ENCODE measurements around the gene PCSK6.
A peak's percentile ranks its signal among the peaks of the same experiment; 100 is the strongest.

The PCSK6 gene

DNA sequence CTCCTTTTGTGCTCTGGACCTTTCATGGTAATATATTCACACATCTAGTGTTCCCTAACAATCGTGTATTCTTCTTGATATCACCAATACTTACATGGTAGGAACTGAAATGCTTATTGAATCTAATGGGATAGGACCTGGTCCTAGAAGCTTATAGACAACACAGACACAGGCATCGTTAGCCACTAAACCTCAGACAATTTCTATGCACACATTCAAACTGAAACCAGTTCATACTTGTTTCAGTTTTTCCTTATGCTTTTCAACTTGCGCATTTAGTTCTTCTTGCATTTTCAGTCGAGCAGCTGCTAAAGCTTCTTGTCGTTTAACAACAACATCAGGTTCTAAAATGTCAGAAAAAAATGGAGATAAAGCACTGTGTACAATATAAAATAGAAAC lies 214.5 kb downstream of the PCSK6 start:
- no peak for DNase-seq (ENCODE audit: low spot score)

DNA sequence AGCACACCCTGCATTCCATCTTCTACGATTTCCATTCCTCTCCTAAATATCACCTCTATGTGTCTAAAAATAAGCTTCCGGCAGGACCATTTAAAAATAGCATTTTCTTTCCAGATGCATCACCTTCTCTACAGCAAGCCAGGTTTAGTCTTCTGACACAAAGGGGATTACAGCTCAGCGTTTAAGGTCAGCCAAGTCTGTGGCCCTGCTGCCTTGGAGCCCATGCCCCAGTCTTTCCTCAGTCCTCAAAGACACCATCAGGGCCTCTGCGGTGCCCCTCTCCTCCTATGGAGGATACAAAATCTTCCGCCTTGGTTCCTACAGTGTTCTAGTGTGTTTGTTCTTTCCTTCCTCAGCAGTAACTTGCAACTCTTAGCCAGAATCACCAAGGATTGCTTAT lies 216.0 kb downstream of the PCSK6 start:
- DNase-seq (ENCODE audit: low spot score), result no peak

DNA sequence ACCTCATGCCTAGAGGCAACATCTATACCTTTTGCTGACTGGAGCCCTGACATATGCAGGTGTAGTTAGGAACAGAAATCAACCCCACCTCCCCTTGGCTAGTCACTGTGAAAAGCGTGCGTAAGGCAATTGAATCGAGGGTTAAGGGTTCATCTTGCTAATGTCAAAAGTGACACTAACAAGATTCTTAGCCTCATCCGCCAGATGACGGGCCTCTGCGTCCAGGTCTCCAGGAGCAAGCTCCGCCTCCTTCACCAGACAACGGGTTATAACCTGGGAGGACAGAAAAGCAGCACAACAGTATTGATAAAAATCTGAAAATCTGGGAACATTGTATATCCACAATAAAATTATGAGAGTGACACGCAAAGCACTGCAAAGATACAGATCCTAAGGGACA lies 216.9 kb downstream of the PCSK6 start:
- DNase-seq (ENCODE audit: low spot score), result no peak

- DNase-seq (ENCODE audit: low spot score), result no peak
Observed at GRCh38 chr15:101269479-101270223, 219.9 kb downstream of the PCSK6 start.

DNA sequence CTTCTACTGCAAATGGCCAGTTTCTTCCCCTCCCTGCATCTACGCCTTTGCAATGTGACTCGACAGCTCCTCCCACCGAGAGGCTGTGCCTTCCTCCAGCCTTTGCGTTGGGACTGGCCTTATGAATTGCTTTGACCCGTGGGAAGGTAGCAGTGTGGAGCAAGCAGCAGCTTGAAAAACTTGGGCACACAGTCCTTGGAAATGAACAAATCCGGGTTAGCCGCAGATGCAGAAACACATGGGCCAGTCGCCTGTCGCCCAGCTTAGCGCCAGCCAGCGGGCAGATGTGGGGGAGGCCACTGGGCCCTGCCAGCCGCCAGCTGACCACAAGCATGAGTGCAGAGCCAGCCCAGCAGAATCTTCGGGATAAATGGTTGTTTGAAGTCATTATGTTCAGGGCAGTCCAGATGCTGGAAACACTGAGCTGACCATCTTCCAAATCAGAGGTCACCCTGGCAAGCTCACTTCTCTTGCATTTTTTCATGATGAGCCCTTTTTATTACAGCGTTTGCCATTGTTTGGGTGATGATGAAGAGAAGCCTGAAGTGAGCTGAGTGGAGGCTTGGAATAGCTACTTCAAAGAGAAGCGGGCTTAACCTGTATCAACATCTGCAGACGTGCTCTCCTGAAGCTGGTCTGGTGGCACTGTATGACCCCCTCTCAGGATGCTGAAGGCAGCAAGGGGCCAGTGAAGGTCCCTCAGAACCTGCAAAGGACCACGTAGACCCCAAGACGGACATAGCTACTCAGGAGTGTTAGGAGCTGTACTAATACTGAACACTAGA lies 222.0 kb downstream of the PCSK6 start:
- peak; percentile 86 for DNase-seq (ENCODE audit: low spot score)

- no peak for DNase-seq (ENCODE audit: low spot score)
Observed at GRCh38 chr15:101266787-101267186, 222.7 kb downstream of the PCSK6 start.

- peak; percentile 35 for DNase-seq (ENCODE audit: low spot score)
Observed at GRCh38 chr15:101266034-101266433, 223.5 kb downstream of the PCSK6 start.

DNA sequence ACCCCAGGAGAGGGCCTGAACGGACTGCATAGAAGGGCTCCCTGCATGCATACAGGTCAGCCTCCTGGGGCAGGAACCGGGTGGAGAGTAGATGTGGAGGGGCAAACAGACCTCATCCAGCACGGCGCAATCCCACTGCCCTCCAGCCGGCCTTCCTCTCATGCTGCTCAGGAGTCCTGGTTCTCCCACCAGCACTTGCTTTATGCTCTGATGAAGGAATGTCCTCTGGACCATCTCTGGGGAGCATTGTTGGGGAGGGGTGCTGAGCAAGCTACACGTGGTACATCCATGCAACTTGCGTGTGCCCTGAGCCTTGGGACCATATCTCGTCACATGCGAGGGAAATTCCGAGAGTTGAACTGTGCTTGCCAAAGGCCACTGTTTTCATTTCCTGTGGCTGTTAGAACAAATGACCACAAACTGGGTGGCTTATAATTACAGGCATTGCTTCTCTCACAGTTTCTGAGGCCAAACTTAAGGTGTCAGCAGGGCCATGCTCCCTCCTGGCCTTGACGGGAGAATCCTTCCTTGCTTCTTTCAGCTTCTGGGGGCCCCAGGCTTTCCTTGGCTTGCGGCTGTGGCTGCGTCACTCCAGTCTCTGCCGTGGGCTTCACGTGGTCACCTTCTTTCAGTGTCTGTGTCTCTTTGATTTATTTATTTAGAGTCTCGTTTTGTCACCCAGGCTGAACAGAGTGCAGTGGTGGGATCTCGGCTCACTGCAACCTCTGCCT lies 224.4 kb downstream of the PCSK6 start:
- DNase-seq (ENCODE audit: low spot score), result no peak

- DNase-seq (ENCODE audit: low spot score), result no peak
Observed at GRCh38 chr15:101264011-101264410, 225.5 kb downstream of the PCSK6 start.

DNA sequence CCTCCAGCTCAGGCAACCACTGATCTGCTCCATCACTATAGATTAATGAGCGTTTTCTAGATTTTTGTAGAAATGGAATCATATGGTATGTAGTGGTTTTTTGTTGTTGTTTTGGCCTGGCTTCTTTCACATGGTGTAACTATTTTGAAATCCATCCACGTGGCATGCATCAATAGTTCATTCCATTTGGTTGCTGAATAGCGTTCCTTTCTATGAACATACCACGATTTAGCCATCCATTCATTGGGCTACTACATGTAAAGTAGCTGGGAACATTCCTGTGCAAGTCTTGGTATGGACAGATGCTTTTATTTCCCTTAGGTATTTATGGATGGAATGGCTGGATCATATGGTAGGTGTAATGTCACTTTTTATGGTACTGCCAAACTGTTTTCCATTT lies 227.0 kb downstream of the PCSK6 start:
- no peak for DNase-seq (ENCODE audit: low spot score)

DNA sequence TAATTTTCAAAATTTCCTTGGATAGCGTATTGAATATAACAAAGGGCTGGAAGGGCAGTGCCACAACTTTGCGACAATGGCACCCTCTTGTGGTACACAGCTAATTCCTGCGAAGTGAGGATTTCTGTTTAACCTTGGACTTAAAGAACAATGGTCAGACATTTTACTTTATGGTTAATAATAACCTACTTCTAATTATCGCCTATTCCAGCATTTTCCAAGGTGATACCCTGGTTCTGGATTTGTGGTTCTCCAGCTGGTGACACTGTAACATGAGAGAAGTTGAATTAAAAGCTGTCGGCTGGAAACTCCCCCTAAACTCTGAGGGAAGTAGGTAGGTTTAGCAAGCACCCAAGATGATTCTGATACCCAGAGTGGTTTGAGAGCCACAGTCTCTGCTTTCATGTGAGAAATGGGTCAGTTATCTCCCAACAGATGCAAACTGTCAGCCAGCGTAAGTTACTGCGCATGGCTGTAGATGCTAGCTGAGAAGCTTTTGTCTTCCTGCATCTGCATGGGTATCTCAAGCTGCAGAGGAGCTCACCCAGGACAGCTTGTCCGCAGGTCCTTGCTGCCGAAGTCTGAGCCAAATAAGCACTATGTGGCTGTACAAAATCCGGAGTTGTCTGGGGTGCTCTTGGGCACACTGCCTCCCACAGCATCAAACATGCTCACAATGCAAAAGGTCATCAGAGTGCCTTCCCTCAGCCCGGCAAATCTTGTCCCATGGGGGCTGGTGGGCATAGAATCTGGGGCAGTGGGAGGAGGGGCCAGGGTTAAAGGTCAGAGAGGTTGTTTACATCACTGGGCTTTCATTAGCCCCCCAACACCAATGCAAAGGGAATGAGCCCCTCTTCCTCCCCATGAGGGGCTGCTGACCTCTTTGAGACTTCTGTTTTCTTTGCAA lies 231.0 kb downstream of the PCSK6 start:
- DNase-seq (ENCODE audit: low spot score), result peak; percentile 61

DNA sequence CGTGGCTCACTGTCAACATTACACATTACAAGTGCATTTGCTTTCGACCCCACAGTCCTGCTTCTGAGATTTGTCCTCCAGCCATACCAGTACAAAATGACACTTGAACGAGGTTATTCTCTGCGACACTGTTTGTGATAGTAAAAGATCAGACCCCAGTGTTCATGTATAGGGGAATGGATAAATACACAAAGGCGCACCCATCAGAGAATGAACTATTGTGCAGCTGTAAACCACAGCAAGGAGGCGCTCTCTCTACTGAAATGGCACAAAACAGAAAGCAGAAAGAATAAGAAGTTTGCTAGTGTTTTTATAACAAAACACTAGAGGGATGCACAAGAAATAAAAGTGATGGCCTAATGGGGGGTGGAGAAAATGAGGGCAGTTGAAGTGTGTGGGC lies 232.8 kb downstream of the PCSK6 start:
- DNase-seq (ENCODE audit: low spot score), result no peak

DNA sequence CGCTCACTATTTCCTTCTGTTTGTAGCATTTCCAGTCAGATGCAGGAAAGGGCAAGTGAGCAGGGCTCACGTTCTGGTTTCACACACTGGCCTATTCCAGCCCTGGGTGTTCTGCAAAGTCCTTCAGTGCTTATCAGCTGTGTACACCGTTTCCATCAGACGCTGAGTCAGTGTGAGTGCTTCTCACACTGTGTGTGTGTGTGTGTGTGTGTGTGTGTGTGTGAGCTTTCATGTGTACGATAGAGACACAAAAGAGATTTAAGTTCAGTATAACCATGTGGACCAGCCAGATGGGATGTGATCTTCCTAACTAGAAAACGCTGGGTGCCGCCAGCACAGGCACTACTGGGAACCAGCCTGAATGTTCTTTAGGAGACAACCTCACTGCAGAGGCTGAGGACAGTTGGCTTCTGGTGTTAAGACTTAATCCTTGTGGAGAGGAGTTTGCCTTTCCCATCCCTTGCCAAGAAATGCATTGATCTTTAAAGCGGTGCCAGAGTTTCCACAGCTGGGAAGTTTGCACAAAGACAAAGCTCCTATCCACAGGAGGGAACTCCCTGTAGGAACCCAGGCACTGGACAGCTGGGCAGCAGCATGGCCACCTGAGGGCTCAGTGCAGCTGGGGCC lies 233.8 kb downstream of the PCSK6 start:
- peak; percentile 43 for DNase-seq (ENCODE audit: low spot score)

GRCh38 chr15:101255051-101255395 lies 234.5 kb downstream of the PCSK6 start:
- DNase-seq (ENCODE audit: low spot score), result no peak

DNA sequence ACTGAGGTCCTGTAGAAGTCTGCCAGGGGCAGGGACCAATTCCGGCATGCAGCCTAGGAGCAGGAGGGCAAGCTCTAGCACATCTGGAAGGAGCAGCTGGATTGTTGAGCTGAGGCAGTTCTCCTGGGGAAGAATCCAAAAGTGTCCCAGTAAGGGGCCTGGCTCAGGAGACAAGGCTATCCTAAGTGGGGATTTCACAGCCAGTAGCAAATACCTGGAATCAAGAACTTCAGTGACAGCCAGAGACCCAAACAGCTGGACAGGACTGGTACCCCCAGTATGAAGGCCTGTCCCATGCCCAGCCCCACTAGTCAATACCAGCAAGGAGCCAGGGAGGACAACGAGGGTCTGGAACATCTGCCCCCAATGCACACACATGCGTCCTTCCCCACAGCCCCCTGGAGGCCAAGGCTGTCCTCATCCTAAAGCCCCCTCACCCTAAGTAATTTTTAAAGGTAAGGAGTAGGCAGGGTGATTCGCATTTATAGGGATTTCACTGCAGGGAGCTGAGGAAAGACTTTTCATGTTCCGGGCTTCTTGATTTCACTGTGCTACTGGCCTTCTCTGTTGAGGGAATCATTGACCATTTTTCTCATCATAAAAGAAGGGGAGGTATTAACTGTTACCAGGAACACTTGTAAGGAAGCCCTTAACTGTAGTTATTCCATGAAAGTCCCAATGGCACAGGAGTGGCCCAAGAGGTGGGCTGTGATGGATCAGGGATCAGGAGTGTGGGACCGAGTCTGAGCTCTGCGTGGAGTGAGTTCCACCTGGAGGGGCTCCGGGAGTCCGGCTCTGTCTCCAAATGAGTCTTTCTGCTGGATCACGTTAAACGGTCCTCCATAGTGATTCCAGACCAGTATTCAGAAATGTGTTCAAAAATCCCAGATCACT lies 235.1 kb downstream of the PCSK6 start:
- DNase-seq (ENCODE audit: low spot score), result no peak
